ENCODE data around the gene ABR. TPM values are rescaled to one million over a fixed set of nuclear protein-coding genes. Genes with fewer than 3 reads are reported as not detected.

The ABR gene
- polyA plus RNA-seq, 3 donors, result 19.8 to 160 (median 26.0) TPM

GRCh38 chr17:1019451-1019850, 160.3 kb downstream of the ABR start:
- Mint-ChIP-seq H3K9me3 (no peaks in the 10 kb centered on the region), H3K36me3 (peaks cover 20 to 62% of the 10 kb centered on the region in 2 donors), H3K4me3 (no peak overlapping the region), H3K4me1 (no peaks in the 10 kb centered on the region), H3K27me3 (ENCODE audit: low read depth in 3 of 3) (peaks cover 0 to 1% (median 0%) of the 10 kb centered on the region in 3 donors), H3K27ac (peak overlapping the region in 2 of 7 donors; percentile 20 to 66)
- no peak for DNase-seq
- WGBS (ENCODE audit: insufficient coverage), result 88% methylated on average over 6 of the region's 10 CpGs
- no peaks in the 10 kb centered on the region for H3K27me3 ChIP-seq (ENCODE audit: control insufficient read depth in 2 of 2, insufficient read depth in 2 of 2, low read length in 2 of 2)
- intact Hi-C loops (cut with micrococcal nuclease), result no loop called here
- H3K27ac ChIP-seq (ENCODE audit: low read depth in 1 of 2, low read length in 2 of 2), result no peak overlapping the region
- peaks cover 4% of the 10 kb centered on the region for H3K79me2 ChIP-seq (ENCODE audit: insufficient read depth, low read length)
- H3K9me3 ChIP-seq (replicated peaks in 1 of 2; ENCODE audit: control insufficient read depth in 1 of 2, insufficient read depth in 1 of 2, low read length in 2 of 2), result no peaks in the 10 kb centered on the region
- H3K4me1 ChIP-seq (ENCODE audit: control insufficient read depth in 1 of 2, insufficient read depth in 2 of 2, low read length in 2 of 2), result no peaks in the 10 kb centered on the region
- peaks cover 31 to 46% of the 10 kb centered on the region in 2 donors for H3K36me3 ChIP-seq (replicated peaks in 1 of 2; ENCODE audit: control insufficient read depth in 1 of 2, insufficient read depth in 2 of 2, low read length in 2 of 2)
- H3K9ac ChIP-seq (ENCODE audit: insufficient read depth, low read length, poor library complexity, severe bottlenecking), result no peak overlapping the region
- no peak overlapping the region for H3K4me2 ChIP-seq (replicated peaks; ENCODE audit: extremely low read depth, low read length, poor library complexity, severe bottlenecking)
- peaks cover 84% of the 10 kb centered on the region for H4K20me1 ChIP-seq (ENCODE audit: insufficient read depth, low read length)
- TF ChIP-seq CTCF (IDR thresholded peaks at IDR 0.05), result no peak
- H2AFZ ChIP-seq (ENCODE audit: insufficient read depth, low read depth, low read length, poor library complexity, severe bottlenecking), result no peak overlapping the region
- no peak overlapping the region for H3K4me3 ChIP-seq (replicated peaks in 1 of 3; ENCODE audit: low read depth in 2 of 3, low read length in 3 of 3)

- Mint-ChIP-seq H3K27me3 (ENCODE audit: low read depth in 3 of 3) (peaks cover 0 to 1% (median 0%) of the 10 kb centered on the region in 3 donors), H3K27ac (no peak overlapping the region), H3K9me3 (no peaks in the 10 kb centered on the region), H3K4me3 (no peak overlapping the region), H3K36me3 (peaks cover 18 to 58% of the 10 kb centered on the region in 2 donors), H3K4me1 (no peaks in the 10 kb centered on the region)
- H3K4me2 ChIP-seq (replicated peaks; ENCODE audit: extremely low read depth, low read length, poor library complexity, severe bottlenecking), result no peak overlapping the region
- H3K9ac ChIP-seq (ENCODE audit: insufficient read depth, low read length, poor library complexity, severe bottlenecking), result no peak overlapping the region
- no peaks in the 10 kb centered on the region for H3K9me3 ChIP-seq (replicated peaks in 1 of 2; ENCODE audit: control insufficient read depth in 1 of 2, insufficient read depth in 1 of 2, low read length in 2 of 2)
- TF ChIP-seq CTCF (IDR thresholded peaks at IDR 0.05), result no peak
- no peak overlapping the region for H3K27ac ChIP-seq (ENCODE audit: low read depth in 1 of 2, low read length in 2 of 2)
- no peak overlapping the region for H3K4me3 ChIP-seq (replicated peaks in 1 of 3; ENCODE audit: low read depth in 2 of 3, low read length in 3 of 3)
- intact Hi-C loops (cut with micrococcal nuclease), result no loop called here
- H2AFZ ChIP-seq (ENCODE audit: insufficient read depth, low read depth, low read length, poor library complexity, severe bottlenecking), result no peak overlapping the region
- no peaks in the 10 kb centered on the region for H3K4me1 ChIP-seq (ENCODE audit: control insufficient read depth in 1 of 2, insufficient read depth in 2 of 2, low read length in 2 of 2)
- peaks cover 81% of the 10 kb centered on the region for H4K20me1 ChIP-seq (ENCODE audit: insufficient read depth, low read length)
- WGBS (ENCODE audit: insufficient coverage), result 100% methylated on average over 4 of the region's 11 CpGs
- no peak for DNase-seq
- peaks cover 27 to 47% of the 10 kb centered on the region in 2 donors for H3K36me3 ChIP-seq (replicated peaks in 1 of 2; ENCODE audit: control insufficient read depth in 1 of 2, insufficient read depth in 2 of 2, low read length in 2 of 2)
- no peaks in the 10 kb centered on the region for H3K27me3 ChIP-seq (ENCODE audit: control insufficient read depth in 2 of 2, insufficient read depth in 2 of 2, low read length in 2 of 2)
- H3K79me2 ChIP-seq (ENCODE audit: insufficient read depth, low read length), result peaks cover 7% of the 10 kb centered on the region
Observed at GRCh38 chr17:1018547-1018946, 161.2 kb downstream of the ABR start.
